Measurements from ENCODE around the gene ANKRD55. TPM values are rescaled to one million over a fixed set of nuclear protein-coding genes. Genes with fewer than 3 reads are reported as not detected.
"Not testable (repeated sequence)": the region's sequence is repeated elsewhere in the genome, so short reads cannot be mapped to it uniquely, and the experiment has no call there.

The ANKRD55 gene
- total RNA-seq, 1 donor from 2014 or later = not detected

- H3K4me3 ChIP-seq (ENCODE audit: low read length in 3 of 3); H3K27ac ChIP-seq (ENCODE audit: low read depth, low read length); H3K4me1 ChIP-seq (ENCODE audit: control insufficient read depth in 3 of 3, insufficient read depth in 3 of 3, low read length in 3 of 3); H3K9ac ChIP-seq (ENCODE audit: low read depth in 1 of 3, low read length in 3 of 3); H3K27me3 ChIP-seq (ENCODE audit: control insufficient read depth in 3 of 3, insufficient read depth in 3 of 3, low read length in 3 of 3); H3K36me3 ChIP-seq (ENCODE audit: control insufficient read depth in 3 of 3, insufficient read depth in 3 of 3, low read length in 3 of 3); H3K9me3 ChIP-seq (ENCODE audit: control insufficient read depth in 3 of 3, low read length in 3 of 3): not testable (repeated sequence)
Measured at GRCh38 chr5:56102207-56102606, 130.9 kb downstream of the ANKRD55 start.

GRCh38 chr5:56101180-56101579 is 131.9 kb downstream of the ANKRD55 start:
- H3K36me3 ChIP-seq (ENCODE audit: control insufficient read depth in 3 of 3, insufficient read depth in 3 of 3, low read length in 3 of 3) = no peaks in the 10 kb centered on the region
- H3K9ac ChIP-seq (ENCODE audit: low read depth in 1 of 3, low read length in 3 of 3) = no peak overlapping the region
- no peak overlapping the region for H3K27ac ChIP-seq (ENCODE audit: low read depth, low read length)
- H3K4me1 ChIP-seq (ENCODE audit: control insufficient read depth in 3 of 3, insufficient read depth in 3 of 3, low read length in 3 of 3) = no peaks in the 10 kb centered on the region
- no peaks in the 10 kb centered on the region for H3K9me3 ChIP-seq (ENCODE audit: control insufficient read depth in 3 of 3, low read length in 3 of 3)
- no peaks in the 10 kb centered on the region for H3K27me3 ChIP-seq (ENCODE audit: control insufficient read depth in 3 of 3, insufficient read depth in 3 of 3, low read length in 3 of 3)
- H3K4me3 ChIP-seq (ENCODE audit: low read length in 3 of 3) = no peak overlapping the region

- Histone ChIP-seq H3K9ac (ENCODE audit: low read depth in 1 of 3, low read length in 3 of 3) (no peak overlapping the region), H3K27ac (ENCODE audit: low read depth, low read length) (no peak overlapping the region)
Measured at GRCh38 chr5:56100439-56101176, 132.5 kb downstream of the ANKRD55 start.

GRCh38 chr5:56099346-56099745 is 133.8 kb downstream of the ANKRD55 start:
- H3K9me3 ChIP-seq (ENCODE audit: control insufficient read depth in 3 of 3, low read length in 3 of 3) = no peaks in the 10 kb centered on the region
- no peaks in the 10 kb centered on the region for H3K4me1 ChIP-seq (ENCODE audit: control insufficient read depth in 3 of 3, insufficient read depth in 3 of 3, low read length in 3 of 3)
- no peak overlapping the region for H3K9ac ChIP-seq (ENCODE audit: low read depth in 1 of 3, low read length in 3 of 3)
- no peak overlapping the region for H3K27ac ChIP-seq (ENCODE audit: low read depth, low read length)
- no peaks in the 10 kb centered on the region for H3K27me3 ChIP-seq (ENCODE audit: control insufficient read depth in 3 of 3, insufficient read depth in 3 of 3, low read length in 3 of 3)
- H3K4me3 ChIP-seq (ENCODE audit: low read length in 3 of 3) = no peak overlapping the region
- H3K36me3 ChIP-seq (ENCODE audit: control insufficient read depth in 3 of 3, insufficient read depth in 3 of 3, low read length in 3 of 3) = no peaks in the 10 kb centered on the region

More at GRCh38 chr5:56100439-56101176, 132.5 kb downstream of the ANKRD55 start:
- no peak overlapping the region for H3K4me3 ChIP-seq (ENCODE audit: low read length in 3 of 3)
- H3K36me3 ChIP-seq (ENCODE audit: control insufficient read depth in 3 of 3, insufficient read depth in 3 of 3, low read length in 3 of 3) = no peaks in the 10 kb centered on the region
- H3K9me3 ChIP-seq (ENCODE audit: control insufficient read depth in 3 of 3, low read length in 3 of 3) = no peaks in the 10 kb centered on the region
- no peaks in the 10 kb centered on the region for H3K27me3 ChIP-seq (ENCODE audit: control insufficient read depth in 3 of 3, insufficient read depth in 3 of 3, low read length in 3 of 3)
- H3K4me1 ChIP-seq (ENCODE audit: control insufficient read depth in 3 of 3, insufficient read depth in 3 of 3, low read length in 3 of 3) = no peaks in the 10 kb centered on the region

- no peak overlapping the region for H3K27ac ChIP-seq (ENCODE audit: low read depth, low read length)
- no peaks in the 10 kb centered on the region for H3K4me1 ChIP-seq (ENCODE audit: control insufficient read depth in 3 of 3, insufficient read depth in 3 of 3, low read length in 3 of 3)
- no peaks in the 10 kb centered on the region for H3K9me3 ChIP-seq (ENCODE audit: control insufficient read depth in 3 of 3, low read length in 3 of 3)
Measured at GRCh38 chr5:56097055-56097454, 136.1 kb downstream of the ANKRD55 start.

GRCh38 chr5:56095579-56096102 is 137.5 kb downstream of the ANKRD55 start:
- no peaks in the 10 kb centered on the region for H3K9me3 ChIP-seq (ENCODE audit: control insufficient read depth in 3 of 3, low read length in 3 of 3)
- H3K27ac ChIP-seq (ENCODE audit: low read depth, low read length) = no peak overlapping the region
- no peak overlapping the region for H3K4me3 ChIP-seq (ENCODE audit: low read length in 3 of 3)
- no peaks in the 10 kb centered on the region for H3K27me3 ChIP-seq (ENCODE audit: control insufficient read depth in 3 of 3, insufficient read depth in 3 of 3, low read length in 3 of 3)
- no peak overlapping the region for H3K9ac ChIP-seq (ENCODE audit: low read depth in 1 of 3, low read length in 3 of 3)
- H3K4me1 ChIP-seq (ENCODE audit: control insufficient read depth in 3 of 3, insufficient read depth in 3 of 3, low read length in 3 of 3) = no peaks in the 10 kb centered on the region
- H3K36me3 ChIP-seq (ENCODE audit: control insufficient read depth in 3 of 3, insufficient read depth in 3 of 3, low read length in 3 of 3) = no peaks in the 10 kb centered on the region

More at GRCh38 chr5:56097055-56097454, 136.1 kb downstream of the ANKRD55 start:
- Histone ChIP-seq H3K9ac (ENCODE audit: low read depth in 1 of 3, low read length in 3 of 3) (no peak overlapping the region), H3K27me3 (ENCODE audit: control insufficient read depth in 3 of 3, insufficient read depth in 3 of 3, low read length in 3 of 3) (no peaks in the 10 kb centered on the region), H3K4me3 (ENCODE audit: low read length in 3 of 3) (no peak overlapping the region), H3K36me3 (ENCODE audit: control insufficient read depth in 3 of 3, insufficient read depth in 3 of 3, low read length in 3 of 3) (no peaks in the 10 kb centered on the region)

GRCh38 chr5:56094579-56095361 is 138.4 kb downstream of the ANKRD55 start:
- H3K9ac ChIP-seq (ENCODE audit: low read depth in 1 of 3, low read length in 3 of 3) = no peak overlapping the region
- H3K4me1 ChIP-seq (ENCODE audit: control insufficient read depth in 3 of 3, insufficient read depth in 3 of 3, low read length in 3 of 3) = no peaks in the 10 kb centered on the region
- H3K27me3 ChIP-seq (ENCODE audit: control insufficient read depth in 3 of 3, insufficient read depth in 3 of 3, low read length in 3 of 3) = no peaks in the 10 kb centered on the region
- no peaks in the 10 kb centered on the region for H3K9me3 ChIP-seq (ENCODE audit: control insufficient read depth in 3 of 3, low read length in 3 of 3)
- H3K4me3 ChIP-seq (ENCODE audit: low read length in 3 of 3) = no peak overlapping the region
- H3K36me3 ChIP-seq (ENCODE audit: control insufficient read depth in 3 of 3, insufficient read depth in 3 of 3, low read length in 3 of 3) = no peaks in the 10 kb centered on the region
- H3K27ac ChIP-seq (ENCODE audit: low read depth, low read length) = no peak overlapping the region

- Histone ChIP-seq H3K9ac (ENCODE audit: low read depth in 1 of 3, low read length in 3 of 3) (no peak overlapping the region), H3K36me3 (ENCODE audit: control insufficient read depth in 3 of 3, insufficient read depth in 3 of 3, low read length in 3 of 3) (no peaks in the 10 kb centered on the region), H3K27ac (ENCODE audit: low read depth, low read length) (no peak overlapping the region), H3K27me3 (ENCODE audit: control insufficient read depth in 3 of 3, insufficient read depth in 3 of 3, low read length in 3 of 3) (no peaks in the 10 kb centered on the region), H3K9me3 (ENCODE audit: control insufficient read depth in 3 of 3, low read length in 3 of 3) (no peaks in the 10 kb centered on the region), H3K4me3 (ENCODE audit: low read length in 3 of 3) (no peak overlapping the region), H3K4me1 (ENCODE audit: control insufficient read depth in 3 of 3, insufficient read depth in 3 of 3, low read length in 3 of 3) (no peaks in the 10 kb centered on the region)
Measured at GRCh38 chr5:56093970-56094369, 139.2 kb downstream of the ANKRD55 start.

GRCh38 chr5:56092115-56092514 is 141.0 kb downstream of the ANKRD55 start:
- Histone ChIP-seq H3K4me3 (ENCODE audit: low read length in 3 of 3) (no peak overlapping the region), H3K4me1 (ENCODE audit: control insufficient read depth in 3 of 3, insufficient read depth in 3 of 3, low read length in 3 of 3) (no peaks in the 10 kb centered on the region), H3K27ac (ENCODE audit: low read depth, low read length) (no peak overlapping the region), H3K36me3 (ENCODE audit: control insufficient read depth in 3 of 3, insufficient read depth in 3 of 3, low read length in 3 of 3) (no peaks in the 10 kb centered on the region), H3K27me3 (ENCODE audit: control insufficient read depth in 3 of 3, insufficient read depth in 3 of 3, low read length in 3 of 3) (no peaks in the 10 kb centered on the region), H3K9ac (ENCODE audit: low read depth in 1 of 3, low read length in 3 of 3) (no peak overlapping the region), H3K9me3 (ENCODE audit: control insufficient read depth in 3 of 3, low read length in 3 of 3) (no peaks in the 10 kb centered on the region)

GRCh38 chr5:56091664-56092063 is 141.5 kb downstream of the ANKRD55 start:
- Histone ChIP-seq H3K9ac (ENCODE audit: low read depth in 1 of 3, low read length in 3 of 3) (no peak overlapping the region), H3K4me3 (ENCODE audit: low read length in 3 of 3) (no peak overlapping the region), H3K4me1 (ENCODE audit: control insufficient read depth in 3 of 3, insufficient read depth in 3 of 3, low read length in 3 of 3) (no peaks in the 10 kb centered on the region), H3K27ac (ENCODE audit: low read depth, low read length) (no peak overlapping the region), H3K36me3 (ENCODE audit: control insufficient read depth in 3 of 3, insufficient read depth in 3 of 3, low read length in 3 of 3) (no peaks in the 10 kb centered on the region), H3K9me3 (ENCODE audit: control insufficient read depth in 3 of 3, low read length in 3 of 3) (no peaks in the 10 kb centered on the region), H3K27me3 (ENCODE audit: control insufficient read depth in 3 of 3, insufficient read depth in 3 of 3, low read length in 3 of 3) (no peaks in the 10 kb centered on the region)
